GM18519 (cell line): ENCODE measurements around the gene KCNK4.

Experiments used
- ATAC-seq: cut with Tn5 transposase; IDR thresholded peaks from one replicate; pipeline ENCODE4 v1.9.1; 2021; ENCODE audit warnings: mild to moderate bottlenecking, moderate library complexity; ENCODE audit not compliant: unreplicated experiment, low FRiP score

KCNK4 gene

DNA sequence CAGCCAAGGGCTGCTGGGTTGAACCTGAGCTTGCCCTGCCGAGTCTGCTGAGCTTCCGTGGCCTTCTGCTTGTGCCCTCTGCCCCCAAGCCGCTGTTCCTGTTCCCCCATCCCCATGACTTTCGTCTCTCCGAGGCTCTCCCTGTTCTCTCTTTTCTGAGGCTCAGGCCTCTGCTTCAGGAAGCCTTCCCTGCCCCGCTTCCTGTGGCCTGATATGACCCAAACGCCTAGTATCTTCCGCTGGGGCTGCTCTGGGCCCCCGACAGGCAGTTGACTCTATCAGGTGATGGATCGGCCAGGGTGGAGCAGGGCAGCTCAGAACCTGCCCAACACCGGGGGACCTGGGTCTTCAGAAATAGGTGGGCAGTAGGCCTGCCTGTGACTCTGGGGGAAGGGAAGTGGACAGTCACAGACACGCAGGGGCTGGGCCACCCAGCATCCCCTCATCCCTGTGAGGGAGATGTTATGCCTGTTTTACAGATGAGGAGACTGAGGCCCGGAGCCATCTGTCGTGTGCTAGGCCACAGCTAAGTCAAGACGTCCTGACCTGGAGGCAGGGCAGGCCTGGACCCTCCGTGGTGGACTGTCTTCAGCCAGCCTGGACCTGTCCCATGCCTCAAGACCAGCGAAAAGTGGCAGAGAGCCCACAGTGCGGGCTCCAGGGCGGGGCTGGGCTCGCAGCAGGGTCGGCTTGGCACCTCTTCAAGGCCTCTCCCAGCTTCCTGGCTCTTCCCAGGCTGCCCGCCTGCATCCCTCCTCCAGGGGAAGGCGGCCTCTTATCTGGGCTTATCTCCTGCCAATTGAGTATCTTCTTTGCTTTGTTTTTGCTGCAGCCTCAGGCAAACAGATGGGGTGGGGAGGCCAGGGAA lies 22.8 kb upstream of the KCNK4 start:
- no peak for ATAC-seq

DNA sequence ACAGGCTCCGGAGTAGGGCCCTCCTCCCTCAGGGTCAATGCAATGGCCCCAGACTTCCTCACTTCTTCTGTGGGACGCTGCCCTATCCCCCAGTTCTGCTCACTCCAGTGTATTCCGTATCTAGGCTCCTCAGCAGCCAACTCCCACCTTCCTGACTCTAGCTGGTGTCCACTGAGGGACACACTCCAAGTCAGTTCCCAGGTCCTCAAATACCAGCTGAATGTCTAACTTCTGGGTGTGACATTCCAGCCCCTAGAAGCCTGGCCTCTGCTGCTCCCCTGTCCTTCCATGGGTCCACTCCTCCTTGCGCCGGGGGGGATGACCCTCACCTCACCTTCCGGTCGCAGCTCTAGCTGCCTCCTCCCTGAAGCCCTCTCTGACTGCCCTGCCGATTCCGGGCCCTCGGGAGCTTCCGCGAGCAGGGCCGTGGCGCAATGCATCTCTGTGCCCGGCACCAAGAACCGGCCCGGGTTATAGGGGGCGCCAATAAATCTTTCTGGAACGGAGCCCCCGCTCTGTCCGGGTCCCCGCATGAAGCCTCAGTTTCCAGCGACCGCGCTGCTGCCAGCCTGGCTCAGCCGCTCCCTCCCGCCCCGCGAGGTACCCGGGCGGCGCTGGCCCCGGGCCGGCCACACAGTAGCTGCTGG lies 22.1 kb upstream of the KCNK4 start:
- peak; percentile 11 for ATAC-seq

DNA sequence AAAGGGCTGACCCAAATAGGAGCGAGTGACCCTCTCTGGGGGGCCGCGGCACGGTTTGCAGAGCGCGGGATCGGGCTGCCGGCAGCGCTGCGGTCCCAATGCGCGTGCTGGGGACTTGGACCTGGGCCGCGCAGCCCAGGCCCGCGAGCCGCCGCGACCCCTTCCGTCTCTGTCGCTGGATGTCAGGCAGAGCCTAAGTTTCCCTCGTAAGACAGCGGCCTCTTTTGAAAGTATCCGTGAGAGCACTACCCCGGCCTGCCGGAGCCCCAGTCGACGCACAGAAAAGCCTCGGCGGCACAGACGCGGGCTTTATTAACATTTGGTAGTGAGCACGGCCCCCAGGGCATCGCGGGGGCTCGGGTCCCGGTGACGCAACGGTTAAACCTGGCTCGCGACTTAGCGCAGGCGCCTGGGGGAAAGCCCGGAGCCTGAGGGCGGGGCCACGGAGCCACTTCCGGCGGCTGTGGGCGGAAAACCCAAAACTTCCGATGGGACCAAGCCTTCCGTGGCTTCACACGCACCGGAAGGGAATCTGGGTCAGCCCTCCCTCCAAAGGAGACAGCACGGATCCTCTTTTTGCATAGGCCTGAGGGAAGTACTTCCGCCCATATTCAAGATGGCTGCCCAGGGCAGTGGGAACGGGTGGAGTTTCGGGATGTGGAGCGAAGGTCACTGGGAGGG lies 21.4 kb upstream of the KCNK4 start:
- ATAC-seq = peak; percentile 44

DNA sequence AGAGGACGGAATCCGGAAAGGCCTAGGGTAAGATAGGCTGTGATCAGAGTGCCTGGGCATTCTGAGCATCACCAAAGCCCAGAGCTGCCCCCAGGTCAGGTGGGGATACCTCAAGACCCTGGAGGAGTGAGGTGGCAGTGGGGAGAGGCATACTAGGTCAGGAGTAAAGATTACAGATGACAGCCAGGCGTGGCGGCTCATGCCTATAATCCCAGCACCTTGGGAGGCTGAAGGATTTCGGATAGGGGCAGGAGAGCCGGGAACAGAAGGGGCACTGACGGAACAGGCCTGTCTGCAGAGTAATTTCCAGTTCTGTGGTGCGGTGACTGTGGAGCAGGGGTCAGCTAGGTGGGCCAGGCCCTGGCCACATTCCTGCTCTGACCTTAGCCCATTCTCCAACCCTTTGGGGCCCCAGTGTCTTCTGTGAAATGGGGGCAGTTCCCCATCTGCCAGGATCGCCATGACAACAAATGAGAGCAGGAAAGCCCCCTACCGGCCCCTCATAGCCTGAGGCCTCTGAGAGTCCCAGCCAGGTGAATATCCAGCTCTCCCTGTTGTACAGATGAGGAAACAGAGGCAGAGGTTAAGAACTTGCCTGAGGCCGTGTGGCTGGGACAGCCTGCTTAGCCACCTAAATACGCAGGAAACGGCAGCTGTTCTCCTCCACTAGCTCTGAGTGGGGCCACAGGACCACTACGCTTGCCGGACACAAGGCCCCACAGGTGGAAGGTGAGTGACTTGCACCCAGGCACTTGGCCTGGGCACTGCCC lies 15.9 kb upstream of the KCNK4 start:
- ATAC-seq = no peak

DNA sequence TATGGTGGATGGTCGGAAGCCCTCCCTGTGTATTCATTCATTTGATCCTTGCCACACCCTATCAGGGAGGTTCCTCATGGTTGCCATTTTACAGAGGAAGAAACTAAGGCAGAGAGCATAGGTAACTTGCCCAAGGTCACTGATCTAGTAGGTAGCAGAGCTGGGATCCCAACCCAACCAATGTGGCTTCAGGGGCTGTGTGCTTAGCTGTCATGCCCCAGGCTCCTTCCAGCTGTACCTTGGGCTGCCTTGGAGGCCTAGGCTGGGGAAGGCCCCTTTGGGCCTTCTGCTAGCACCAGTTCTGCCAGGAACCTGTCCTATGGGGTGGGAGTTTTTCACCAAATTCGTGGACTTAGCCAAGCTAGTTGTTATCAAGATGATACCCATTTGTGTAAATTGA lies 15.3 kb upstream of the KCNK4 start:
- no peak for ATAC-seq

DNA sequence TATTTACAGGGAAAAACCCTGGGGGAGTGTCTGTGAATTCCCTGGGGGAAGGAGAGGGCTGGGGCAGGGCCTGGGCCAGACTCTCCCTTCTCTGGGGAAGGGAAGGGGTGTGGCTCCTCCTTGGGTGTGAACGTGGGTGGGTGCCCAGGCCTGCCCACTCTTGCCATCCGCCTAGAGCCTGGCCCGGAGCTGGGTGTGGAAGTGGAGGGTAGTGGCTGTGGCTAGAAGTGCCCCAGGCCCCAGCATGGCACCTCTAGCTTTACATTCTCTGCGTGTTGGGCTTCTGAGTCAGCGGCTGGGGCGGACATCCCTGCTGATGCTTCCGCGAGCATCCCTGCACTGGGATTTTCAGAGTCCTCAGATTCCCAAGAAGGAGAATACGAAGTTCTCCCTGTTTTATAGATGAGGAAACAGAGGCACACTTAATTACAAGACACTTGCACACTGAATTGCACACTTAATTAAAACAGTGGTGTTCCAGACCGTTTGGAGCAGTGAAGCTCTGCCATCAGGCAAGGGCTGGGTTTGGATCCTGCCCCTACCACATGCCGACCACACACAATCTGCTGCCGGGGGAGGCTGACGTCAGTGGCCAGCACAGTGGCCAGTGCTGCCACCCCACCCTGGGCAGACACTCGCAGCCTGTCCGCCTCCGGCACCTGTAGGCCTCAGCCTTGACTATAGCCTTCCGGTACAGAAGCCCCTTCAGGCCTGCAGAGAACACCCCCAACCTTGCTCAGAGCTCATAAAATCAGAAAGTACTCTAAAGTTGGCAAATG lies 14.3 kb upstream of the KCNK4 start:
- no peak for ATAC-seq

DNA sequence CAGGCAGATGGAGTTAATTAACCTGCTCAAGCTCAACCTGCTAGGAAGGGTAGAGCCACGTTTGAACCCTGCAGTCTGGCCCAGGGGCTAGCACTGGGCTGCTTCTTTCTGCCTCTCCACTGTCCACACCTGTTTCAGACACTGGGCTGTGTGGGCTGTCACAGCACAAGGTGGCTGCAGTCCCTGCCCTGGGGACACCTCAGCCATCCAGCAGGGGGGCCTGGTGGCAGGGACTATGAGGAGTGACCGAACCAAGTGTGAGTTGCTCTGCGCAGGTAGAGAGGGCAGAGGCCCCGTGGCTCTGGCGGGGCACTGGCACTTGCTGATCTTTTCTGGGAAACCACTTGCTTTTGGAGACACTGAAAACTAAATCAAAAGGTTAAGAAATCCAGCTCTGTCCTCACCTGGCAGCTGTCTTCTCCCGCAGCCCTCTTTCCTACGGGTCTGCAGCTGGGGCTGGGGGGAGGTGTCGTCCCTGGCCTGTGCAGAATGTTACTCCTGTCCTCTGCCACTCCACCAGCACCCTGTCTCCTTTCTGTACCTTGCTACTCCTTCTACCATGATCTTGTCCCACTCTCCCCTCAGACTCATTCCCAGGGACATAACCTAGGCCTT lies 12.4 kb upstream of the KCNK4 start:
- no peak for ATAC-seq

DNA sequence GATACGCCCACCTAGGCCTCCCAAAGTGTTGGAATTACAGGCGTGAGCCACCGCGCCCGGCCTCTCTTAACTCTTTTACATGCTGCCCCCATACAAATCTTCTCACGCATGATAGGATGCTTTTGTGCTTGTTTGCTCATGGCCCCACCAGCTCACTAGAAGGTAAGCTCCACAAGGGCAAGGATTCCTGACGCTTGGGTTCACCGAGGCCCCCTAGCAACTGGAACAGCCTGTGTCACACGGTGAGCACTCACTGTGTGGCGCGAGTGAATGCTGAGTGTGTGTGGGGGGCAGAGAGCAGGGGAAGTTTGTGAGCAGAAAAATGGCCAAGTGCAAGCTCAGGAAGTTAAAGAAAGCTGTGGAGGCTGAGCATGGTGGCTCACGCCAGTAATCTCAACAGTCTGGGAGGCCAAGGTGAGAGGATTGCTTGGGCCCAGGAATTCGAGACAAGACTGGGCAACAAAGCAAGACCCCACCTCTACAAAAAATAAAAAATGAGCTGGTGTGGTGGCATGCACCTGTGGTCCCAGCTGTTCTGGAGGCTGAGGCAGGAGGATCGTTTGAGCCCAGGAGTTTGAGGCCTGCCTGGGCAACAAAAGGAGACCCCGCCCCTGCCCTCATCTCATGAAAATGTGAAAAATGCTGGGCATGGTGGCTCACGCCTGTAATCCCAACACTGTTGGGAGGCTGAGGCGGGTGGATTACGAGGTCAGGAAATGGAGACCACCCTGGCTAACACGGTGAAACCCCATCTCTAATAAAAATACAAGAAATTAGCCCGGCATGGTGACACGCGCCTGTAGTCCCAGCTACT lies 8.9 kb upstream of the KCNK4 start:
- no peak for ATAC-seq

DNA sequence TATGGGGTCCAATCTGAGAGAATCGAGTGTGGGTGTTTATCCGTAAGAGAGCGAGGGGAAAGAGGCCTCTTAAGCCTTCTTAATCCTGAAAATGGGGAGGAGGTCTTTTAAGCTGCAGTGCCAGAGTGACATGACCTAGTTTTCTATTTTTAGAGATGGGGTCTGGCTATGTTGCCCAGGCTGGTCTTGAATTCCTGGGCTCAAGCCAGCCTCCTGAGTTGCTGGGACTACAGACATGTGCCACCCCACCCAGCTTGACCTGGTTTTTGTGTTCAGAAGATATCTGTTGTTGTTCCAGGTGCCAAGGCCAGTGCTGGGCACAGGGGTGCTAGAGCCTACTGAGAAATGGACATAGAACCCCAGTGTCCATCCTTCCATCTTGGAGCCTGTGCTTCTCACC lies 8.0 kb upstream of the KCNK4 start:
- no peak for ATAC-seq

DNA sequence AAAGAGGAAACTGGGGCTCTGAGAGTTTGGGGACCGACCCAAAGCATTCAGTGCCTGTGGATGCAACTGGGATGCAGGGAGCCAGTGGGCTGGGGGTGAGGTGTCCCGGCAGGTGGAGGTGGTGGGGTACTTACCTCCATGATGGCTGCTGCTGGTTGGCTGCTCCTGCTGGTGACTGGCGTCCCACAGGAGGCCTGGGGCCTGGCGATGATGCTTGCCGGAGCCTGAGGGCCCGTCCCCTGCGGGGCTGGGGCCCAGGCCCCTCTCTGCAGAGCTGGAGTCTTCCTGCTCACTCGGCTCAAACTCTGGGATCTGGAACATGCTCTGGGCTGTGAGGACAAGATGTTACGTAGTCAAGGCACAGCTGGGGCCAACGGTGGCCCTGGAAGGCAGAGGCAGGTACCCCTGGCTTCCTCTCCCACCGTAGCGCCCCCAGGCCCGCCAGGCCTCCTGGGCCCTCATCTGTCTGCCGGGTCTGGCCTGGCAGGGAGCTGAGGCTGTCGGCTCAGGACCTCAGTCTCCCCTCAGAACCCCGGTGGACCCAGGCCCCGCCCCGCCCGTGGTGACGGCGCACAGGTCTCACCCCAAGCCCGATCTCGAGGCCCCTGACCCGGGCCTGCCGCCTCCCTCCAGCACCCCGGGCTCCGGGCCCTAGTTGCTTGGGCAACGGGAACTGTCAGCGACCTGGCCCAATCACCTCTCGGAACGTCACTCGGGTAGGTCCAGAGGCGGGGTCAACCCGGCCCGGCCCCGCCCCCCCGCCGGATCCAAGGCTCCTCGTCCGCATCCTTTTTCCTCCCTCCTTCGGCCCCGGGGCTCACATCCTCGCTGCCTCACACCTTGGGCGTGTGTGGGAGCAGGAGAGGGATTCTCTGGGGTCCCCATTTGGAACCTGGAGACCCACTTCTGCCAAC lies 6.8 kb upstream of the KCNK4 start, which contains the start of gene BAD:
BAD (minus strand) TSS at position 618 of the 914 bp plus-strand sequence; CDS start at position 321, 297 bp downstream.
- peak; percentile 63 for ATAC-seq

DNA sequence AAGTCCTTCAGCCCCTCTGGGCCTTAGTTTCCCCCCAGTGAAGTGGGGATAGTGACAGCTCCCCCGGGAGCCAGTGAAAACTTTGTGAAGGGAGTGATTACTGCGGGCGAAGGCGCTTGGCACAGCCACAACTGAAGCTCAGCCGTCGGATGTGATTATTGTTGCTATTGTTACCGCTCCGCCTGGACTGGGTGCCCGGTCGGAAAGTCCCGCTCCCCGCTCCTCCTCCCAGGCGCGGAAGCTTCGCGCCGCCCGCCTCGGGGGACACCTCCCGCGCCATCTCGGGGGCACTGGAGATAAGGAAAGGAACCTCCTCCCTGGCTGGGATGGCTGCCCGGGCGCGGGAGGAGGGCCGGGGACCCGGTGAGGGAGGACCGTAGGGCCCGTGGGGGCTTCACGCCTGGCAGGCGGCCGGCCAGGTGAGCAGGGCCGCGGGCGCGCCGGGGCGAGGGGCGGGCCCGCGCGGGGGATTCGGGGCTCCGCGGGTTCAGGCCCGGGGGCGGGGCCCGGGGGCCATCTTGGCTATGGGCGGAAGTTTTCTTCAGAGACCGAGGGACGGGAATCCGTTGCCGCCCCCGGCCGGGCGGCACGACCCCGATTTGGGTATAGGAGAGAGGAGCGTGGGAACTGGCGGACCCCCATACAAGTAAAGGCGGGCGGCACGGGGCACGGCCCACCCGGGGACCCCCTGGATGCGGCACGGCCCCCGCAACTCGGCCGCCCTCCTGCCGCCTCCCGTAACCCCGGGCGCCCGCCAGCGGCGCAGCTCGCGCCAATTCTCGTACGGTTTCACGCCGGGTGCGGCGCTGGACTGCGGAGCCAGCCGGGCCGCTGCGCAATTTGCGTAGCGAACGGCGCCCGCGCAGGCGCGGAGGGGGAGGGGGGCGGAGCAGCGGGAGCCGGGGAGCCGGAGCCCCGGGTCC lies 5.9 kb upstream of the KCNK4 start, which contains the start of gene GPR137:
GPR137 (plus strand) TSS at position 887 of the 923 bp plus-strand sequence. CDS start 677 bp downstream, outside the sequence.
- peak; percentile 53 for ATAC-seq

DNA sequence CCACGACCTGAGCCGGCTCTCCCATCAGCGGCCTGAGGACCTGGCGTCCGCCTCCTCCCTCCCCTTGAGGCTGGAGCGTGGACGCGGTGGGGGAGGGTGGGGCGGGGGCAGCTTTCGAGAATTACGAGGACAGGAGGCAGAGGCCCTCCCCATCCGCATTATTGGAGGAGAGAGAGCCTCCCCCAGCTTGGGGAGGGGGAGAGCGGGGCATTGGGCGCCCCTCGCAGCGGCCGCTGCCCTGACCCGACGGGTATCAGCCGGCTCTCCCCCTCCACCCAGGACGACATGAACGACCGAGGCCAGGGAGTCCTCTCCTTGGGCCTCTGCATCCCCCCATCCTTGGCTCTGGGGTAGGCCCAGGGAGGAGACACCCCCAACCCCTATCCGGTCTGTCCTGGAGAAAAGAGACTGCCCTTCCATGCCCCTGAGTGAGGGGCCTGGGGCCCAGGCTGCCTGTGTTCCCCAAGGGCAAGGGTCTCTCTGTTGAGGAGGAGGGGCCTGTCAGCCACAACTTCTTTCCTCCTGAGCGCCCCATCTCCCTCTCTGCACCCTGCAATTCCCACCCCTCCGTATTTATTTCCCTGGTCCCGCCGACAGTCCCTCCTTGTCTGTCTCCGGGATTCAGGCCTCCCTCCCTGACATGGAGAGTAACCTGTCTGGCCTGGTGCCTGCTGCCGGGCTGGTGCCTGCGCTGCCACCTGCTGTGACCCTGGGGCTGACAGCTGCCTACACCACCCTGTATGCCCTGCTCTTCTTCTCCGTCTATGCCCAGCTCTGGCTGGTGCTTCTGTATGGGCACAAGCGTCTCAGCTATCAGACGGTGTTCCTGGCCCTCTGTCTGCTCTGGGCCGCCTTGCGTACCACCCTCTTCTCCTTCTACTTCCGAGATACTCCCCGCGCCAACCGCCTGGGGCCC lies 5.0 kb upstream of the KCNK4 start:
- no peak for ATAC-seq

DNA sequence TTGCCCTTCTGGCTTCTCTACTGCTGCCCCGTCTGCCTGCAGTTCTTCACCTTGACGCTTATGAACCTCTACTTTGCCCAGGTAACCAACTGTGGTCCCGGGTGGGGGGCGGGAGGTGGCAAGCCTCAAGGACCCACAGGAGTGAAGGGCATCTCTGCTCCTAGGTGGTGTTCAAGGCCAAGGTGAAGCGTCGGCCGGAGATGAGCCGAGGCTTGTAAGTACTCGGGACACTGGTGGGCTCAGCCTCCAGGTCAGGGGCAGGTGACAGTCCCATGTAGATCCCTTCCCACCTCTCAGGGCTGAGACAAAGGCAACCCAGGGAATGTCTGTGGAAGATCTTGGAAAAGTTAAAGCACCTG lies 4.3 kb upstream of the KCNK4 start:
- no peak for ATAC-seq

DNA sequence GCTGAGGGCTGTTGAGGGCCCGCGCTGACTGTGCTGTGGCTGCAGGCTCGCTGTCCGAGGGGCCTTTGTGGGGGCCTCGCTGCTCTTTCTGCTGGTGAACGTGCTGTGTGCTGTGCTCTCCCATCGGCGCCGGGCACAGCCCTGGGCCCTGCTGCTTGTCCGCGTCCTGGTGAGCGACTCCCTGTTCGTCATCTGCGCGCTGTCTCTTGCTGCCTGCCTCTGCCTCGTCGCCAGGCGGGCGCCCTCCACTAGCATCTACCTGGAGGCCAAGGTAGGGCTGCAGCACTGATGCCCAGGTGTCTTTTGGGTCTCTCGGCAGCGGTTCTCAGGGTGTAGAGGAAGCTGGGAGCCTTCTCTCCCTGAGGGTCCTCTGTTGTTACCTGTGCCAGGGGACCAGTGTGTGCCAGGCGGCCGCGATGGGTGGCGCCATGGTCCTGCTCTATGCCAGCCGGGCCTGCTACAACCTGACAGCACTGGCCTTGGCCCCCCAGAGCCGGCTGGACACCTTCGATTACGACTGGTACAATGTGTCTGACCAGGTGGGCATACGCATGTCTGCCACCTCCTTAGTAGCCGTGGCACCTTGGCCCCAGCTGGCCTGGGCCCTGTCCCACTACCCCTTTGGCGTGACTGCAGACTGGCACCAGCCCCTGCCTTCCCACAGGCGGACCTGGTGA lies 3.3 kb upstream of the KCNK4 start:
- ATAC-seq = no peak

DNA sequence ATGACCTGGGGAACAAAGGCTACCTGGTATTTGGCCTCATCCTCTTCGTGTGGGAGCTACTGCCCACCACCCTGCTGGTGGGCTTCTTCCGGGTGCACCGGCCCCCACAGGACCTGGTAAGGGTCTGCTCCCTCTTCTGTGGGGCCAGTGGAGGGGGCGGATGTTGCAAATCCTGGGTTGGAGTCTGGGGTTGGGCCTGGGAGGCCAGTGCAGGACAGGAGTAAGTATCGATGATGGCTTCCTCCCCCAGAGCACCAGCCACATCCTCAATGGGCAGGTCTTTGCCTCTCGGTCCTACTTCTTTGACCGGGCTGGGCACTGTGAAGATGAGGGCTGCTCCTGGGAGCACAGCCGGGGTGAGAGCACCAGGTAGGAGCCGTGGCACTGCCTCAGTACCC lies 2.8 kb upstream of the KCNK4 start:
- ATAC-seq = no peak
